ENCODE results near the gene SLC13A5. TPM values are rescaled to one million over a fixed set of nuclear protein-coding genes. Genes with fewer than 3 reads are reported as not detected.

Gene SLC13A5
- total and polyA plus RNA-seq, 4 donors, result 88.4 to 399 (median 244) TPM

GRCh38 chr17:6639586-6640535 lies 73.3 kb downstream of the SLC13A5 start:
- Histone ChIP-seq H3K4me3 (ENCODE audit: low read depth in 1 of 3, low read length in 3 of 3) (peak overlapping the region; percentile 88 to 94 (median 90)), H3K9ac (ENCODE audit: low read depth in 1 of 2, low read length in 2 of 2) (peak overlapping the region; percentile 36 to 68), H3K27ac (ENCODE audit: low read depth in 1 of 2, low read length in 2 of 2) (peak overlapping the region in 1 of 2 donors; percentile 69), H3K9me3 (ENCODE audit: control insufficient read depth in 4 of 4, low read length in 3 of 4) (no peaks in the 10 kb centered on the region), H3K36me3 (ENCODE audit: control insufficient read depth in 4 of 4, insufficient read depth in 3 of 4, low read depth in 1 of 4, low read length in 3 of 4) (peaks cover 0 to 15% (median 6%) of the 10 kb centered on the region in 4 donors), H3K4me1 (ENCODE audit: control insufficient read depth in 4 of 4, insufficient read depth in 4 of 4, low read length in 3 of 4) (peaks cover 3 to 34% (median 26%) of the 10 kb centered on the region in 4 donors), H3K27me3 (ENCODE audit: control insufficient read depth in 4 of 4, insufficient read depth in 4 of 4, low read length in 3 of 4) (no peaks in the 10 kb centered on the region)
- peak; percentile 36 for DNase-seq (ENCODE audit: low spot score)
- no peak for TF ChIP-seq CTCF (IDR thresholded peaks at IDR 0.05; ENCODE audit: low read depth, low read length, missing input control)
- no peak for TF ChIP-seq EGR1 (IDR thresholded peaks at IDR 0.05; ENCODE audit: low read depth in 2 of 2)
- no peak for TF ChIP-seq REST (IDR thresholded peaks at IDR 0.05)
- no peak for TF ChIP-seq TAF1 (conservative IDR thresholded peaks at IDR 0.05)
- no peak for TF ChIP-seq JUND (IDR thresholded peaks at IDR 0.05)
- TF ChIP-seq FOXA1 (IDR thresholded peaks at IDR 0.05), result no peak
- no peak for TF ChIP-seq YY1 (IDR thresholded peaks at IDR 0.05)
- TF ChIP-seq RXRA (IDR thresholded peaks at IDR 0.05), result no peak
- TF ChIP-seq ZBTB33 (IDR thresholded peaks at IDR 0.05), result no peak
- no peak for TF ChIP-seq SP1 (IDR thresholded peaks at IDR 0.05)
- no peak for TF ChIP-seq HNF4A (conservative IDR thresholded peaks at IDR 0.05)
- no peak for TF ChIP-seq FOXA2 (IDR thresholded peaks at IDR 0.05)
- TF ChIP-seq ATF3 (IDR thresholded peaks at IDR 0.05), result no peak
- TF ChIP-seq NR2F2 (IDR thresholded peaks at IDR 0.05), result no peak
- TF ChIP-seq MAX (IDR thresholded peaks at IDR 0.05), result no peak
- WGBS, result 1% methylated on average over 67 of the region's 67 CpGs

Data from liver (tissue), 9 donors.